K562 (cell line): ENCODE data around the gene ZC3H10.

Experiments
- MAZ ChIP-seq, 2 experiments: fragments of 450-650 bp in 1 of 2; sonication (generic) in 1 of 2; formaldehyde crosslinking; IDR thresholded peaks in 1 of 2; conservative IDR thresholded peaks in 1 of 2; 2 replicates each; pipeline versions ENCODE4 v1.4.0 to v1.5.0; 2020; ENCODE audit warnings: mild to moderate bottlenecking in 1 of 2, missing genetic modification reagents in 1 of 2
- YBX1 ChIP-seq: fragments of 450-650 bp; IDR thresholded peaks from 2 replicates; pipeline ENCODE4 v1.7.1; 2016; ENCODE audit warnings: mild to moderate bottlenecking
- ZKSCAN8 ChIP-seq: fragments of 200-800 bp; sonication (Bioruptor generic); IDR thresholded peaks from 2 replicates; pipeline ENCODE4 v1.6.1; 2016; ENCODE audit warnings: missing genetic modification characterization, missing compliant biosample characterization

DNA sequence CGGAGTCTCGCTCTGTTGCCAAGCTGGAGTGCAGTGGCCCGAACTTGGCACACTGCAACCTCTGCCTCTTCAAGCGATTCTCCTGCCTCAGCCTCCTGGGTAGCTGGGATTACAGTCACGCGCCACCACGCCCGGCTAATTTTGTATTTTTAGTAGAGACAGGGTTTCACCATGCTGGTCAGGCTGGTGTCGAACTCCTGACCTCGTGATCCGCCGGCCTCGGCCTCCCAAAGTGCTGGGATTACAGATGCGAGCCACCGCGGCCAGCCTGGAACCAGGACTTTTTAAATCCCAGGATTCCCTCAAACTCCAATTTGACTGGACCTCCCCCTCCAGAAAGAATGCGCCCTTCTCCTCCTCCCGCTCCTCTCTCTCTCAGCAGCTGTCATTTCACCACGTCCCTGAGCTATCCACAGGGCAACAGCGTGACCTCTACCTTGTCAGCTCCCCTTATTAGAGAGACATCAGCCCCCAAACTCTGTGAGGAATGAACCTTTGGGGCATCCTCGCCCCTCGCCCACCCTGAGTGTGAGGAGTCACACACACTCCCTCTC is 12.0 kb downstream of the ZC3H10 start:
- TF ChIP-seq ZKSCAN8 (CRISPR knock-in tag) = no peak
- TF ChIP-seq YBX1 = no peak
- no peak for TF ChIP-seq MAZ (CRISPR knock-in tag; conservative IDR thresholded peaks at IDR 0.05 in 1 of 2, IDR thresholded peaks at IDR 0.05 in 1 of 2)
